Activated naive CD4-positive, alpha-beta T cell treated with anti-CD3 and anti-CD28 coated beads, Interleukin-2, amount 50 U/mL, for 24 hours (primary cell): ENCODE results near the gene PPEF1.

Experiments used
- H3K27ac Mint-ChIP-seq: one replicate; pipeline ENCODE4 v1.8.0; 2021; ENCODE audit warnings: mild to moderate bottlenecking, mixed read lengths
- H3K27me3 Mint-ChIP-seq: one replicate; pipeline ENCODE4 v1.8.0; 2021; ENCODE audit warnings: mixed read lengths
- H3K36me3 Mint-ChIP-seq: one replicate; pipeline ENCODE4 v1.8.0; 2021; ENCODE audit warnings: mixed read lengths
- H3K4me1 Mint-ChIP-seq: one replicate; pipeline ENCODE4 v1.8.0; 2021; ENCODE audit warnings: mixed read lengths
- H3K4me3 Mint-ChIP-seq: one replicate; pipeline ENCODE4 v1.8.0; 2021; ENCODE audit warnings: mild to moderate bottlenecking, mixed read lengths
- H3K9me3 Mint-ChIP-seq: one replicate; pipeline ENCODE4 v1.8.0; 2021; ENCODE audit warnings: mixed read lengths

PPEF1 gene

GRCh38 chrX:18877469-18877868, 170.0 kb downstream of the PPEF1 start:
- Mint-ChIP-seq H3K4me1 (peaks cover 9% of the 10 kb centered on the region), H3K36me3 (no peaks in the 10 kb centered on the region), H3K27me3 (no peaks in the 10 kb centered on the region), H3K9me3 (no peaks in the 10 kb centered on the region), H3K27ac (no peak overlapping the region), H3K4me3 (no peak overlapping the region)
